HG03565 (cell line): ENCODE measurements around the gene NFATC2.

Experiments
- ATAC-seq: cut with Tn5 transposase; IDR thresholded peaks from one replicate; pipeline ENCODE4 v1.9.1; 2021; ENCODE audit warnings: mild to moderate bottlenecking, moderate library complexity; ENCODE audit not compliant: unreplicated experiment

NFATC2 gene

DNA sequence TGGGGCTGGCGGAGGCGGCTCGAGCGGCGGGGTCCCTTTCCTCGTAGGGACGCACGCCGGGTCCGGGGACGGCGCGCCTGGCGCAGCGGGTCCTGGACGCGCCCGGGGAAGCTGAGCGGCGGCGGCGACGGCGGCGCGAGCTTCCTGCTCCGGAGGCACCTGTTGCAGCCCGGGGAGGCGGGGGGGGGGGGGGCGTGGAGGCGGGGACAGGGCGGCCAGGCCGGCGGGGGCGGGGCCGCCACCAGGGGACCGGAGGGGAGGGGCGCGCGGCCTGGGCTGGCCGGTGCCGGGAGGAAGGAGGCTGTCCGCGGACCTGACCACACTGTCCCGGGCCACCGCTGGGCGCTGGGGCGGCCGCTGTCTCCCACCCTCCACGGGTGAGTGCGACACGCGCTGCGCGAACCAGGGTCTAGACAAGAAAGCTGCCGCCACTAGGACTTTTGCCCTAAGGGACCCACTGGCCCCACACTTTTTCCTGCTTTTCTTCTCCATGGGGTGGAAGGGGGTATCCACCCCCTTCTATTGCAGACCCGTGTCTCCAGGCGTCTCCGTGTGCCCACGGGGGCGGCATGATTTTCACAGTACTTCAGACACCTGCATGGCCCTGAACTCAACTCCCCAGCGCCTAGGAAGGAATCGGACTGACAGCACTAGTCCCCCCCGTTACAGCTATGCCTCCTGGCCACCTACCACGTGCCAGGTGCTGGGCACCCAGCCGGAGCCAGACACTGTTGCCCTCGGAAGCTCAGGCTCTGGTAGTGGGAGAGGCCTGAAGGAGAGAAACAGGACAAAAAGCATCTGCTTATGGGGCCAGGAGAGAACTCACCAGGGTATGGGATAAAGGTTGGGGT is at the start of gene NFATC2:
TSS of gene NFATC2 (minus strand) at position 149 of the 851 bp plus-strand sequence. CDS start 220 bp downstream, outside the sequence.
- ATAC-seq = peak; percentile 11

DNA sequence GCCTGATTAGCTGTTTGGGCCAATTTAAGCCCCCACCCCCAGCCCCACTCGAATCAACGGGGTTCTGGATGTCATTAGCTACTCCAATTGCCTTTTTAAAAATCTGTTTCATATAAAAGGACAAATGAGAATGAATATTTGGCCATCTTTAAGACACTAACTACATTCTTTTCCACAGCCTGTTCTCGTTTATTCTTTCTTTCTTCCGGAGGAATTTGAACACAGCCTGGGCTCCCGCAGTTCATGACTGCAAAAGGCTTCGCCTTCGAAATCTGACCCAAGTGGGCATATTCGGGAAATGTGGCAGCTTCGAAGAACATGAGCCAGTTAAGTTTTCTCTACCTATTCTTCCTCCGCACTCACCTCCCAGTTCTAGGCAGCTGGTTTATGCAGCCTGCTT is 49.4 kb upstream of the NFATC2 start:
- ATAC-seq = no peak

DNA sequence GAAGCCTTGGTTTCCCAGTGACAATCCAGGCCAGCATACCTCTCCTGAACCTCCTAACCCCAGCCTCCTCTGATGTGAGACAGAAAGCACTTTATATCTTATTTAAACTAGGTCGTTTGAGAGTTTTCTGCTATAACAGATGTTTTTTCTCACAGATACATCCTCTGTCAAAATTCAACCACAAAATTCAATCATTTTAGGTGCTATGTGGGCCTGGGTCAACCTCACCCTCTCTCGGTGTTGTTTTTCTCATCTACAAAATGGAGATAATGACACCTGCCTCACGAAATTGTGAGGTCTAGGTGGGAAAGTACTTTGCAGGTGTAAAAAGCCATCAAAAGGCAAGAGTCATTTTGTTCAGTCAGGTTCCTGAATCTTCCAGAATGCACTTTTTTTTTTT is 46.2 kb upstream of the NFATC2 start:
- no peak for ATAC-seq

DNA sequence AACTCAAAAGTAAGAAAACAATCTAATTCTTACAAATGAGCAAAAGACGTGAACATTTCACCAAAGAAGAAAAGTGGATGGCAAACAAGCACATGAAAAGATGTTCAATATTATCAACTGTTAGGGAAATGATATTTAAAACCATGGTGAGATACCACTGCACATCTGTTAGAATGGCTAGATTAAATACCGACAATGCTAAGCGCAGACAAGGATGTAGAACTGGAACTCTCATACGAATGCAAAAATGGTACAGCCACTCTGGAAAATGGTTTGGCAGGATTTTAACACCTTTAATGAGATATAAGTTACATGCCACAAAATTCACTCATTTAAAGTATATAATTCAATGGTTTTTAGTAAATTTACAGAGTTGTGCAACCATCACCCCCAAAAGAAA is 44.6 kb upstream of the NFATC2 start:
- no peak for ATAC-seq

DNA sequence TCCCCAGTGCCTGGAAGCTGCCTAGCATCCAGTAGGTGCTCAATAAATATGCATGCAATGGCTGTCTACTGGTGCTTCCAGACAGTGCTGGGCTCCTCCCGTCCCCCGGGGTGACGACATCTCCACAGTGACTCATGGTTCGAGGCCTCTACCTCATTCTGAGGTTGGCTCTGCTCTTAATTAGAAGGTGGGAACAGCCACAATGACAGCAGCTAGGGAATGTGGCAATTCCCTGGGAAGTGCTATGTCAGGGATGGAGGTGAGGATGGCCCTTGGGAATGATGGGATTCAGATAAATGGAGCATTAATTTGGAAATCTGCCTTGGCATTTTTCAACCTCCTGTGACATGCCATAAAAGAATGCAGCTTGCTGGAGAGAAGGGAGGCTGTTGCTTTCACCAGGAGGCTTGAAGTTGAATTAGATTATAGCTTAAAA is 43.5 kb upstream of the NFATC2 start:
- no peak for ATAC-seq

DNA sequence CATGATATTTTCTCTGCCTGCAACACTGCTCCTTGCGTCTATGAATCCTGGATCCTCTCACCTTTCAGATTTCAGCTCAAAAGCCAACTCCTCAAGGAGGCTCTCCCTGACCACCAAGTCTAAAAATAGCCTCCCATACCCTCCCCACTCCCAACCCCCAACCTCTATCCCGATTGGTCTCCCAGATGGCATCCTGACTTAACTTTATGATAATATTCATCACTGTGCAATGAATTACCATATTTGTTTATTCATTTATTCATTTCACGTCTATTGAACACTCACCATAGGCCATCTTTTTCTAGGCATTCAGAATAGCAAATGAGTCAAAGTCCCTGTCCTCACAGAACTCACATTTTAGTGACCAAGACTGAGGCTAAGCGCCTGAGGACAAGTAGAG is 42.6 kb upstream of the NFATC2 start:
- ATAC-seq = no peak

DNA sequence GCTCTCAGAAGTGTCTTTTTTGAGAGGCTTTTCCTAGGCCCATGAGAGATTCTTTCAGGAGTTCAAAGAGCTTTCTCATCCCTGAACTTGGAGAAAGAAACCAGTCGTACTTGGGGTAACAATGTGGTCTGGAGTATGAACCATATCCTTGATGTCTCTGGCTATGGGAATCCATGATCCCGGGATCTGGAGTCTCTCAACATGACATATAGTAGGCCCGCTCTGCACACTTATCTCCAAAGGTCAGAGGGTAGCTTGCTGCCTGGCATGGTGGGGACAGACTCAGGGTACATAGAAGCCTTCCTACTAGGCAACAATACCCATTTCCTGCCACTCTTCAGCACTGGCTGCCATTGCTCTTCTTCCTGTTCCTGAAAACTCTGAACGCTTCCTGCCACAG is 42.2 kb upstream of the NFATC2 start:
- no peak for ATAC-seq

DNA sequence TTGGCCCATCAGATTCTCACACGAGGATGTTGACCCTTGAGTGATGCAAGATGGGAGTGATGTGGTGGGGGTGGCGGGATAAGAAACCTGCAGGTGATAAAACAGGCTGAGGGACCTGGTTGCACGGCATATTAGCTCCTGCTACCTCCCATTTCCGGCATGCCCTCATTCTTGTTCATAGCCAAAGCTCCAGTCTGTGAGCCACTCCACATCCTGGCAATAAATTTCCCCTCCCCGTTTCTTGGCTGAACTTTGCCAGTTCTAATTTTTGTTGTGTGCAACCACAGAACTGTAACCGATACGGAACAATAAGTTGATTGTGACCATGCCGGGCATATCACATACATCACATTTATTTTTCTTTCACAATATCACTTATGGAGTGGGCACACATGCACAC is 41.6 kb upstream of the NFATC2 start:
- ATAC-seq = no peak

DNA sequence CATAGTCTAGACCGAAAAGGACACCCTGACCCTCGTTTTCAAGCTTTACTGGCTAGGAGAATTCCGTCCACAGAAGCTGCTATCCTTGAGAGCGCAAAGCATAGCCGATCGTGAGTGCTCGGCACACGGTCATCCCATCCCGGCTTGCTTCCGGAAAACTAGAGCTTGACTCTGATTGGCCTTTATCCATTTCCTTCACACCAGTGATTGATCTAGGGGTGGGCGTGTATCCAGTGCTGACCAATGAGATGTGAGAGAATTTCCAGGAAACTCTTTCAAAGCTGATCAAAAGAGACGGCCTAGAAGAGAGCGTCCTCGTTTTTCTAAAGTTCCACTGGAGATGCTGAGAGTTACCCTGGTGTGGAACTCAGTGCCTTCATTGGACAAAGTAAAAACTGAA is 41.0 kb upstream of the NFATC2 start:
- ATAC-seq = no peak

DNA sequence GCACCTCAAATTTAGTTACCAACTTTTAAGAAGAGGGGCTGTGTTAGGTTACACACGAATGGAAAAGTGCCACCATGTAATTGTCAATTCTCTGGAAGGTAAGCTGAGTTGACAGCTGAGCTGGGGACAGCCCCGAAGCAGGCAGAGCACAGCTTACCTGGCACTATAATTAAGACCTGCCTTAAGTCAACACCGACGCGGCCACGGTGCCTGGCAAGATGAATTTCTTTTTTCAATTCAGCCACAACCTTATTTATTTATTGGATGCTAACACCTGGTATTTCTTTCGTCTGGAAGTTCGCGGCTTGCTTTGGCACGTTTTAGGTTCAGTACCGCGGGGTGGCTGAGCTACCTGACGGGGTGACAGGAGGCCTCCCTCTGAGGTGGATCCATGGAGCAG is 40.6 kb upstream of the NFATC2 start:
- ATAC-seq = no peak

DNA sequence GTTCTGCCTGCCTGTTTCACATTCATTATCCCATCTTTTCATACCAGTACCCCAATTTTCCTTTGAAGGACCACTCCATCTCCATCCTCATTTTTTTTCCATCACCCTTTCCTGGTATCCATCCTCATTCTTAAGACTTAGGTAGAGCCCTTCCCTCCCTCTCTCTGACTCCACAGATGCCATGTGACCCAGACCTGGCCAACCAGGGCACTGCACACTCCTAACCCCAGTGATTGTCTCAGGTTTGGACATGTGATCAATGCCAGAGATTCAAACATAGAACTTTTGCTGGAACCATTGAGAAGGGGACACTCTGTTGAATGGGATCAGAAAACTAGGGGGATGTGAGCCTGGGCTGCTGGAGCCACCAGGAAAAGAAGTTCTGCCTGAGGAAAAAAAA is 39.1 kb upstream of the NFATC2 start:
- ATAC-seq = no peak

DNA sequence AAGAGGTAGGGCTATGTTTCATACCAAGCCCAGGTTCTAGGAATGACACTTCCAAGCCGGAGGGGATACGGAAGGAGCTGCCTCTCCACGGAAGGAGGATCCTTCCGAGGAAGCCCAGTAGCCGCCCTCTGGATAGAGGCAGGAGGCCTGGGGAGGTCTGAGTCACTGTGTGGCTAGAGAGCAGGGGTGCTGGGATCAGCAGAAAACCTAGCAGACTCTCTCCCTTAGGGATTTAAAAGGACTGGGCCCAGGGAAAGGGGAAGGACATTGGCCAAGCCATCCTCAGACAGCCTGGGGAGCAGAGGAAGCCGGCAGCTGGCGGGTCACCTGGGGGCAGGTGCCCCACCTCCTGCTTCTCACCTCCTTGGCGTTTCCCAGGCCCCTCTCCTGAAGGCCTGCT is 36.6 kb upstream of the NFATC2 start:
- no peak for ATAC-seq

DNA sequence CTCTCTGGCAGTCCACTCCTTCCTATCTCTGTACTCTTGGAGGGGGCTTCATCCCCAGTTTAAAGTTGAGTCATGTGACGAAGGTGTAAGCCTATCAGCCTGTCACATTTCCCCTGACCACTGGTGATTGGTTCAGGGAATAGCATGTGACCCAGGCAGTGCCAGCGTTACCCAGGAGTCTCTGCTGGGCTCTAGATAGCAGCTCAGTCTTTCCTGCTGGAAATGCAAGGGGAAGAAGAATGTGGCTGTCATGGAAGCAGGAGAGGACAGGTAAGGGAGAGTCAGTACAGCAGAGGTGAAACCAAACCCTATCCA is 35.6 kb upstream of the NFATC2 start:
- no peak for ATAC-seq

DNA sequence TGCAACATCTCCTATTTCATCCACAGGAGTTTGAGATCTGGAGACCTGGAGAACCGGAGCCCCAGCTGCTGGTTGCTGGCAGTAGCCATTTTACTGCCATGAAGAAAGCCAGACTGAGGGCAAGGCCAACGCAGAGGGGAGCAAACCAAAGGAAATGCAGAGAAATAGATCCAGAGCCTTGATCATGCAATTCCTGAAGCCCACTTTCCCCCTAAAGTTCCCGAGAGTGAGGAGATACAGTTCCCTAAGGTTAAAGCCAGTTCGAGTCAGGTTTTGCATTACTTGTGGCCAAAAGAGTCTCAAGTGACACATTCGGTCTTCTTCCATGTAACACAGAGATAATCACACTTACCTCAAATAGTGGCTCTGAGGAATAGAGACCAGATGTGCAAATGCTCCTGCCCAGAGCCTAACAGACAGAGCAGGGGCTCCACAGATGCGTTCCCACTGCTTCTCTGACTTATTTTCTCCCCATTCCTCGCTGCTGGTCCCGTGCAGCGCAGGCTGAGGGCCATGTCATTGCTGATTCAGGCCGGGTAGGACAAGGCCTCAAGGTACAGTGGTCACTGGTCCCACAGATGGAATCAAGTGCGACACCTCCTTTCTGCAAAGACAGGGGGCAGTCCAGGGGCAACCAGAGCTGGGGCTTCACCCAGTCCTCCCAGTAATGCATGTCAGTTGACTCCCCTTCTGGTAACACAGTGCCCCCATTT is 35.1 kb upstream of the NFATC2 start:
- no peak for ATAC-seq

DNA sequence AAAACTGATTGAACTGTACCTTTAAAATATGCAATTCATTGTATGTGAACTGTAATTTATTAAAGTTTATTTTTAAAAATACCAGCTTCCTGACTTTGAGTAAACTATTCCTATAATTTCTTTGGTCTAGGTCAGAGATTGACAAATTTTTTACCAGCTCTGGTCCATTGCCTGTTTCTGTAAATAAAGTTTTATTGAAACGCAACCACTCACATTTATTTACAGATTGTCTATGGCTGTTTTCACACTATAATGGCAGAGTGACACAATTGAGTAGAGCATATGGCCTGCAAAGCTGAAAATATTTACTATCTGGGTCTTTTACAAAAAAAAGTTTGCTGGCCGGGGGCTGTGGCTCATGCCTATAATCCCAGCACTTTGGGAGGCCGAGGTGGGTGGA is 33.0 kb upstream of the NFATC2 start:
- no peak for ATAC-seq

DNA sequence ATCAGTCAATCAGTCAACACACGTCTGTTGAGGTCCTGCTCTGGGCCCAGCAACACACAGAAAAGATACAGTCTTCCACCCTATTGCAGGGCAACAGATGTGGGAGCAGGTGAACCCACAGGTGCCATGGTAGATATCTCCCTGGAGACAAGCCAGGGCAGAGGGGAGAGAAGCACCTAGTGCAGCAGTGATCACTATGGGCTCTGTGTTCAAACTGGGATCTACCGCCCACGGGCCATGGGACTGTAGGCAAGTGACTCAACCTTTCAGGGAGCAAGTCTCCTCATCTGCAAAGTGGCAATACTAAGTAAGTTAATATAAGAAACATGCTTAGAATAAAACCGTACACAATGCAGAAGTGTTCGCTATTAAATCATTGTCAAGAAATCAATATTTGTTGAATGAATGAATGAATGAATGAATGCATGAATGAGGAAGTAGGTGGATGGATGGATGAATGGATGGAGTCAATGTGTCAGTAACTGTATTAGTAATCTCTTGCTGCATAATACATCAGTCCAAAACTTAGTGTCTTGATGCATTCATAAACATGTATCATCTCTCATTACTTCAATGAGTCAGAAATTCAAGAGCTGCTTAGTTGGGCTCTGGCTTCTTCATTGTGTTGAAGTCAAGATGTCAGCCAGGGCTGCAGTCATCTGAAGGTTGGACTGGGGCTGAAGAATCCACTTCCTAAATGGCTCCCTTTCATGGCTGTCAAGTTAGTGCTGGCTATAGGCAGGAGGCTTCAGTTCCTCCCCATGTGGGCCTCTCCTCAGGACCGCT is 31.9 kb upstream of the NFATC2 start:
- no peak for ATAC-seq

DNA sequence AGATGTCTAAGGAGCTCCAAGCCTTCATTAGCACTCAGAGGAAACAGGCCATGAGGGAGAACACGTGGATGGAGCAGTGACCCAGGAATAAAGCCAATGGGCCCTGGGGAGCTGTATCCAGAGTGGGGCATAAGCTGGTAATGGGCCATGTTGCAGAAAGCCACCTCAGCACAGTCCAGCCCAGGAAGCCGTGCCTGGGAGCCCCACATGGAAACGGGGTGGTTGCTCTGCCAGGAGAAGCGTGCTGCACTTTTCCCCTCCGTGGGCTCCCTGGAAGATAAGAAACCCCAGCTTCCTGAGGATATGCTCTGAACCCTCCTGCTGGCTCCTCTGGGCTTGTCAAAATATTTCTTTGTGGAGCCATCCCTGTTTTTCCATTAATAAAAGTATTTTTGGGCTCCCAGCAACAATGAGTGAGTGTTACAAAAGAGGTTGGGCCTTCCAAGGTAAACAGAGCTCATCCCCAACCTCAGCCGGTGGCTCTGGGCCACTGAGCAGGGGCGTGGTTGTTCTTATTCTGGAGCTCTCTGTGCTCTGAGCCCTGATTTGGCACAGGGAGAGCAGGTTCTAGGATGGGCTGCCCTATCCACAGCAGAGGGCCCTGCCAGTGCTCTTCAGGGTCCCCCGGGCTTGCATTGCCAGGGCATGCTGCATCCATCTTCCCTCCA is 31.2 kb upstream of the NFATC2 start:
- no peak for ATAC-seq

DNA sequence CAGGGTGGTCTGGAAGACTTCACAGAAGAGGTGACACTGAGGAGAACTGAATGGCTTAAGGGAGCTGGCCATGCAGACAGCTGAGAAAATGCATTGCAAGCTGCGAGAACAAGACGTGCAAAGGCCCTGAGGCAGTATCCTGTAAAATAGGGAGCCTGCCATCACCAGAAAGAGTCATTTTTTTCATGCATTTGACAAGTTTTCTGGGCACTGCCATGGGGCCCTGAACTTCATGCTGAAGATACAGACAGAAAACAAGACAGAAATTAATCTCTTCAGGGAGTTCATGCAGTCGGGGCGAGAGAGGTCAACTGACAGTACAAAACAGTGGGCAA is 28.9 kb upstream of the NFATC2 start:
- ATAC-seq = no peak

DNA sequence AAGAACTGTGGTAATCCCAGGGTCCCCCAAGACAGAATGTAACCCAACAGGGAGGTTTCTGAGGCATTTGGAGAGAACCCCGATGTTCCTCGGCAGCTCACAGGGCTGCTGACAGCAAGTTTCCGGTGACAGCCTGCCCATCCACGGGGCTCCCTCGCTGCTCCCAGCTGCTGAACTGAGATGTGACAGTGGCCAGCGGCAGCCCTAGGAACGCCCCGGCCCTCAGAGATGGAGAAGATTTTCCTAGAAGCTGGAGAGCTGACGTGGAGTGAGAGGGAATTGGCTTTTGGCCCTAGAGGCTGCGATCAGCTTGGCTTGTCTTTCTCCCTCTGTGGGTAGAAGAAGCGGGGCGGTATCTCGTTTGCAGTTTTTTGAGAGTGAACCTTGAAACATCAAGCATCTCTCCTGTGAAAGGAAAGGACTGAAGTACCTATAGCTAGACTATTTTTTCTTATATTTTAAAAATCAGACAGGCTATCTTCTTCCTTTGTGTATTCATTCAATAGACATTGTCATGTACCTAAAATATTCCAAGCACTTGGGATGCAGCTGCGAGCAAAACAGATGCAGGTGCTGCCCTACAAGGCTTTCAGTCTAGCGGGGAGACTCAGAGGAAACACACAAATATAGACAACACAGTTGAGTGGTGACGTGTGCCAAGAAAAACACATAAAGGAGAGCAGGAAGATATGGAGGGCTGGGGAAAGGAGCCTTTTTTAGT is 28.4 kb upstream of the NFATC2 start:
- ATAC-seq = no peak

DNA sequence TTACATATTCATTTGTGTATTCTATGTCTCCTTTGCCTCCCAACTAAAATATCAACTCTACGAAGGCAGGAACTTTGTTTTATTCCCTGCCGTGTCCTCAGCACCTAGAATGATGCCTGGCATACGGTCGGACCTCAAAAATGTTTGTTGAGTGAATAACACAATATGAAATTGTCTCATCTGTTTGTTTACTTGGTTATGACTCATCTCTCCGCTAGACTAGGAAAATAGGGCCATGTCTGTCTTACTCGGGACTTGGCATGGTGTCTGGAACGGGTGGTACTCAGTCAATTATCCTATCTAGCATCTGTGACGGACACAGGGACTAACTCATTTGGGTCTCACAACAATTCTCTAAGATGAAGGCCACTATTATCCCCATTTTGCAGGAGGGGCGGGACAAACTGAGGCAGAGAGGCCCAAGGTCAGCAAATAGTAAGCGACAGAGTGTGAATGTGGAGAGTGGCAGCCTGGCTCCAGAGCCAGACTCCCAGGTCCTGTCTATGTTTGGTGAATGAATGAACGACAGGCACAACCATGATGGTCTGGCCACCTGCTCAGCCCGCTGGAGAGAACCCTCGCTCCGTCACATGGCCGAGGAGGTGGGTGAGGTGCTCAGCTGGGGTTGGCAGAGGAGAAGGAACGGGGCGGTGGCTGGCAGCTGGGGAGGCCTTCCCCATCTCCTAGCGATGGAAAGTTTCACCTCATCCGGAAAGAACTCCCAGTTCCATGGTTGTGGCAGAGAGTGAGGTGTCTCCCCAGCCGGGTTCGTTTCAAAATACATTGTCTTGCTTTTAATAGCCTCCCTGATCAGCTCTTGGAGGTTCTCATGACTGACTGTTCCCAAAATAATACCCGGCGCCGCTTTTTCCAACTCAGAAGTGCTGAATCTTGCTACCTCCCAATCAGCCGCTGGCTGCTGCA is 27.6 kb upstream of the NFATC2 start:
- ATAC-seq = no peak
